PC-3 (cell line): ENCODE data around the gene JSRP1. TPM values are rescaled to one million over a fixed set of nuclear protein-coding genes. Genes with fewer than 3 reads are reported as not detected.

ENCODE experiments used
- ATAC-seq: fragments of 200-7000 bp; cut with Tn5 transposase; 2 replicates; pipeline ENCODE4 v1.9.1; 2020; ENCODE audit warnings: mild to moderate bottlenecking, moderate library complexity
- BruUV-seq: library from RNA; stranded (reverse); fragments of 400-500 nt; replicated peaks from 2 replicates; lab custom pipeline; 2021; lab: Mats Ljungman, UMichigan
- CTCF ChIA-PET: fragments of 300-600 bp; sonication (Branson Sonifier 250); formaldehyde crosslinking; loops from one replicate; lab custom pipeline; 2022; ENCODE audit warnings: antibody characterized with exemption; lab: Charles Lee
- POLR2A ChIA-PET: fragments of 300-600 bp; sonication (Branson Sonifier 250); formaldehyde crosslinking; loops from one replicate; lab custom pipeline; 2022; ENCODE audit warnings: antibody characterized with exemption; ENCODE audit not compliant: unreplicated experiment; lab: Charles Lee
- DNase-seq: peaks from one replicate; pipeline ENCODE4 v3.0.0-alpha.2; 2015
- H2AFZ ChIP-seq: fragments of 300-600 bp; sonication (generic); 2 replicates; pipeline ENCODE4 v1.6.0; 2016; ENCODE audit warnings: antibody characterized with exemption, low read length
- H3F3A ChIP-seq: fragments of 300-600 bp; sonication (generic); one replicate; pipeline ENCODE4 v1.6.0; 2017; ENCODE audit warnings: antibody characterized with exemption, low read length, control low read depth, mild to moderate bottlenecking; ENCODE audit not compliant: unreplicated experiment
- H3K27ac ChIP-seq: fragments of 300-600 bp; sonication (generic); 2 replicates; pipeline ENCODE4 v1.5.1; 2016; ENCODE audit warnings: mild to moderate bottlenecking, low read length
- H3K27me3 ChIP-seq: fragments of 300-600 bp; sonication (generic); 2 replicates; pipeline ENCODE4 v1.6.1; 2016; ENCODE audit warnings: low read length, mixed read lengths
- H3K36me3 ChIP-seq: fragments of 300-600 bp; sonication (generic); 2 replicates; pipeline ENCODE4 v1.6.1; 2016; ENCODE audit warnings: low read depth, mixed run types, low read length, mixed read lengths
- H3K4me1 ChIP-seq: fragments of 300-600 bp; sonication (generic); 2 replicates; pipeline ENCODE4 v1.5.1; 2016; ENCODE audit warnings: low read length; ENCODE audit not compliant: insufficient read depth
- H3K4me2 ChIP-seq: fragments of 300-600 bp; sonication (generic); 2 replicates; pipeline ENCODE4 v1.6.0; 2016; ENCODE audit warnings: low read length
- H3K4me3 ChIP-seq: fragments of 300-600 bp; sonication (generic); 2 replicates; pipeline ENCODE4 v1.5.1; 2016; ENCODE audit warnings: mild to moderate bottlenecking, low read length, mixed read lengths
- H3K79me2 ChIP-seq: fragments of 300-600 bp; sonication (generic); 2 replicates; pipeline ENCODE4 v1.6.1; 2017; ENCODE audit warnings: low read length, mixed read lengths
- H3K9ac ChIP-seq: fragments of 300-600 bp; sonication (generic); 2 replicates; pipeline ENCODE4 v1.6.0; 2016; ENCODE audit warnings: mild to moderate bottlenecking, low read length
- H3K9me2 ChIP-seq: fragments of 300-600 bp; sonication (generic); replicated peaks from 2 replicates; pipeline ENCODE4 v1.6.1; 2016; ENCODE audit warnings: mixed run types, low read length, mixed read lengths
- H3K9me3 ChIP-seq: fragments of 300-600 bp; sonication (generic); 2 replicates; pipeline ENCODE4 v1.6.1; 2016; ENCODE audit warnings: low read length, mixed read lengths
- H4K20me1 ChIP-seq: fragments of 300-600 bp; sonication (generic); 2 replicates; pipeline ENCODE4 v1.6.1; 2016; ENCODE audit warnings: low read length, mixed read lengths
- EZH2 ChIP-seq: fragments of 300-600 bp; sonication (generic); IDR thresholded peaks from one replicate; pipeline ENCODE4 v1.6.1; 2017; ENCODE audit warnings: antibody characterized with exemption, mild to moderate bottlenecking, low read length; ENCODE audit not compliant: unreplicated experiment
- EZH2phosphoT487 ChIP-seq: fragments of 300-600 bp; sonication (generic); IDR thresholded peaks from 2 replicates; pipeline ENCODE4 v1.6.1; 2018; ENCODE audit warnings: mild to moderate bottlenecking, antibody characterized with exemption, low read length, borderline replicate concordance
- intact Hi-C: fragments of 100-400 bp; cut with micrococcal nuclease; formaldehyde crosslinking; loops from 2 replicates; pipeline ENCODE4 v1.9.0; 2023
- total RNA-seq: library from RNA; depleted of rRNA; stranded (reverse); fragments of >200 nt; gene quantifications from 2 replicates; pipeline ENCODE4 v1.2.3, GENCODE V29; 2014
- TF ChIP-seq, protein P1 (sequence below): fragments of 300-600 bp; sonication (generic); conservative IDR thresholded peaks from 2 replicates; pipeline ENCODE4 v1.5.1; 2017; ENCODE audit warnings: antibody characterized with exemption, low read depth, mild to moderate bottlenecking, low read length

Gene JSRP1
- total RNA-seq, 1 experiment from 2014 or later, result not detected

DNA sequence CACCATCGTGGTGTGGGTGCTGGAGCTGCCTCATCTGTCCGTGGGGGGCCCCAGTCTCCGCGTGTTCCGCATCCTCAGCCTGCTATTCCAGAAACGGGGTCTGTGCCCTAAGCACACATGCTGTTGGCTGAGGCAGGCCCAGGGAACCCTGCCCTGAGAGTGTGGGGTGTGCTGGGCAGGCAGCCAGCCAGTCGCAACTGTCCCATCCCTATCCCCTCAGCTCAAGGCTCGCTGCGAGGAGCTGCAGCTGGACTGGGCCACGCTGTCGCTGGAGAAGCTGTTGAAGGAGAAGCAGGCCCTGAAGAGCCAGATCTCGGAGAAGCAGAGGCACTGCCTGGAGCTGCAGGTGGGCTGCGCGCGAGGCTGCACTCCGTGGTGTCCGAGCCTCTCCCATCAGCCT is 42.0 kb downstream of the JSRP1 start:
- H3K9me3 ChIP-seq, result no peaks in the 10 kb centered on the region
- H3K27ac ChIP-seq, result no peak overlapping the region
- BruUV-seq, result no TSS peak
- H3K79me2 ChIP-seq, result no peaks in the 10 kb centered on the region
- POLR2A ChIA-PET, result no interaction called here
- no peaks in the 10 kb centered on the region for H3K27me3 ChIP-seq
- no peaks in the 10 kb centered on the region for H3K9me2 ChIP-seq
- ATAC-seq (no peak), DNase-seq (no peak)
- intact Hi-C loops, result no loop called here
- H3K4me1 ChIP-seq, result no peaks in the 10 kb centered on the region
- peaks cover 5% of the 10 kb centered on the region; the same call in 1 of the 2 replicates for H3K36me3 ChIP-seq
- H3F3A ChIP-seq, result no peaks in the 10 kb centered on the region
- H2AFZ ChIP-seq, result no peak overlapping the region
- TF ChIP-seq, protein P1, sequence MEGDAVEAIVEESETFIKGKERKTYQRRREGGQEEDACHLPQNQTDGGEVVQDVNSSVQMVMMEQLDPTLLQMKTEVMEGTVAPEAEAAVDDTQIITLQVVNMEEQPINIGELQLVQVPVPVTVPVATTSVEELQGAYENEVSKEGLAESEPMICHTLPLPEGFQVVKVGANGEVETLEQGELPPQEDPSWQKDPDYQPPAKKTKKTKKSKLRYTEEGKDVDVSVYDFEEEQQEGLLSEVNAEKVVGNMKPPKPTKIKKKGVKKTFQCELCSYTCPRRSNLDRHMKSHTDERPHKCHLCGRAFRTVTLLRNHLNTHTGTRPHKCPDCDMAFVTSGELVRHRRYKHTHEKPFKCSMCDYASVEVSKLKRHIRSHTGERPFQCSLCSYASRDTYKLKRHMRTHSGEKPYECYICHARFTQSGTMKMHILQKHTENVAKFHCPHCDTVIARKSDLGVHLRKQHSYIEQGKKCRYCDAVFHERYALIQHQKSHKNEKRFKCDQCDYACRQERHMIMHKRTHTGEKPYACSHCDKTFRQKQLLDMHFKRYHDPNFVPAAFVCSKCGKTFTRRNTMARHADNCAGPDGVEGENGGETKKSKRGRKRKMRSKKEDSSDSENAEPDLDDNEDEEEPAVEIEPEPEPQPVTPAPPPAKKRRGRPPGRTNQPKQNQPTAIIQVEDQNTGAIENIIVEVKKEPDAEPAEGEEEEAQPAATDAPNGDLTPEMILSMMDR, result no peak
- TF ChIP-seq EZH2phosphoT487 (no peak), EZH2 (no peak)
- no peak overlapping the region for H3K4me2 ChIP-seq
- H4K20me1 ChIP-seq, result no peaks in the 10 kb centered on the region
- H3K4me3 ChIP-seq, result no peak overlapping the region
- H3K9ac ChIP-seq, result no peak overlapping the region
- CTCF ChIA-PET, result no interaction called here

DNA sequence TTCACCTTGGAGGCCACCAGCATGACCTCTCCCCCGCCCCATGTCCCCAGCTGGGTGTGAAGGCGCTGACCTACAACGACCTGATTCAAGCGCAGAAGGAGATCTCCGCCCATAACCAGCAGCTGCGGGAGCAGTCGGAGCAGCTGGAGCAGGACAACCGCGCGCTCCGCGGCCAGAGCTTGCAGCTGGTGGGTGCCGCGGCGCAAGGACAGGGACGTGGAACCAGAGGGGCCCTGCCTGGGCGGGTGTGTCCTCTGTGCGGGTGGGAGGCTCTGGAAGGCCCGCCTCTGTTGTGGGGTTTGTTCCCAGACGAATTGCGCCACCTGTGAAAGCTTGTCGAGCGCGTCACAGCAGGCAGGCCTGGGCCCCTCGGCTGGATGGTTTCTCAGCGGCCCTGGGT is 42.4 kb downstream of the JSRP1 start:
- intact Hi-C loops, result no loop called here
- DNase-seq, result no peak
- H3K9ac ChIP-seq, result no peak overlapping the region
- no peaks in the 10 kb centered on the region for H3K79me2 ChIP-seq
- H3K36me3 ChIP-seq, result peaks cover 5% of the 10 kb centered on the region; the same call in 1 of the 2 replicates
- no peak overlapping the region for H3K27ac ChIP-seq
- ChIA-PET POLR2A (no interaction called here), CTCF (no interaction called here)
- no peak overlapping the region for H2AFZ ChIP-seq
- no peaks in the 10 kb centered on the region for H3K4me1 ChIP-seq
- no peak for ATAC-seq
- TF ChIP-seq EZH2phosphoT487 (no peak), EZH2 (no peak)
- TF ChIP-seq, protein P1, result no peak
- no peaks in the 10 kb centered on the region for H3K27me3 ChIP-seq
- no peaks in the 10 kb centered on the region for H3K9me2 ChIP-seq
- no peak overlapping the region for H3K4me3 ChIP-seq
- no peaks in the 10 kb centered on the region for H4K20me1 ChIP-seq
- no peak overlapping the region for H3K4me2 ChIP-seq
- no peaks in the 10 kb centered on the region for H3K9me3 ChIP-seq
- no TSS peak for BruUV-seq
- no peaks in the 10 kb centered on the region for H3F3A ChIP-seq

DNA sequence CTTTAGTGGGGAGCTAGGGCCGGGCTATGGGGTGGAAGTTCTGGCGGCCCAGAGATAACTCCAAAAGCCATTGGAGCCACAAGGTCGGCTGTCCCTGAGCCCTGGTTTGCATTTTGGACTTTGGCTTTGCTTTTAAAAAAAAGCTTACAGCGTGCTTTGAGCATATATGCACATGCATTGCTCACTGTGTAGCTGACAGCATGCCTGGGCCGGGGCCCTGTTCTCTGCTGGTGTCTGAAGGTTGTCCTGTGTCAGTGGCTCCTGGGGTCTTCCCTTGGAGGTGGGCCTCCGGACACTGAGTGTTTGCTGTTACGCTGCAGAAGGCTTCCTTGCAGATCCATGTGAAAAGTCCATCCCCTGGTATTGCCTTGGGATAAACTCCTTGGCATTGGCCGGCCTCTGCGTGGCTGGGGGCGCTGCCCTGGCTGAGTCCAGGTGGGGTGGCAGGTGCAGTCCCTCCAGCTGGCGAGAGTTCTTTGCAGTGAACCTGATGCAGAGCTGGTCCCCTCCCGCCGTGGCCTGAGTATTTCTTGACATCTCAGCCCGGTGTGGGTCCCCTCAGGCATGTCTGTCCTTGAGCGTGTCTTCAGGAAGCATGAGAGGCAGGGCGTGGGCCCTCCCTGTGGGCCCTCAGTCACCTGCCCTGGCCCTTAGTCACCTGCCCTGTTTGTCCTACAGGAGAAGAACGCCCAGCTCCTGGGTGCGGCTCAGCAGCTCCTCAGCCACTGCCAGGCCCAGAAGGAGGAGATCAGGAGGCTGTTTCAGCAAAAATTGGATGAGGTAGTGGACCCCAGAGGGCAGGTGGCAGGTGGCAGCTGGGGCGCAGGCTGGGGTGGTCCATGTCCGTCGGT is 43.1 kb downstream of the JSRP1 start:
- peak; percentile 54; the same call in 1 of the 2 replicates for ATAC-seq
- H3K36me3 ChIP-seq, result peaks cover 5% of the 10 kb centered on the region; the same call in 1 of the 2 replicates
- H3K4me1 ChIP-seq, result no peaks in the 10 kb centered on the region
- no peaks in the 10 kb centered on the region for H3F3A ChIP-seq
- no peaks in the 10 kb centered on the region for H3K9me3 ChIP-seq
- no peaks in the 10 kb centered on the region for H3K9me2 ChIP-seq
- H3K4me2 ChIP-seq, result no peak overlapping the region
- DNase-seq, result no peak
- H4K20me1 ChIP-seq, result no peaks in the 10 kb centered on the region
- ChIA-PET CTCF (no interaction called here), POLR2A (no interaction called here)
- no peaks in the 10 kb centered on the region for H3K27me3 ChIP-seq
- intact Hi-C loops, result no loop called here
- no TSS peak for BruUV-seq
- H2AFZ ChIP-seq, result no peak overlapping the region
- H3K4me3 ChIP-seq, result no peak overlapping the region
- H3K9ac ChIP-seq, result no peak overlapping the region
- H3K79me2 ChIP-seq, result no peaks in the 10 kb centered on the region
- H3K27ac ChIP-seq, result no peak overlapping the region
- TF ChIP-seq EZH2phosphoT487, result no peak
